ENCODE results near the gene ACIN1.

The ACIN1 gene

GRCh38 chr14:23047751-23048693, 46.9 kb downstream of the ACIN1 start:
- TF ChIP-seq CTCF (IDR thresholded peaks at IDR 0.05), result no peak
- no peak for TF ChIP-seq ZFX (IDR thresholded peaks at IDR 0.05; ENCODE audit: borderline replicate concordance)
- H3K27ac ChIP-seq, result no peak overlapping the region

- H3K27ac ChIP-seq, result no peak overlapping the region
- no peak for TF ChIP-seq CTCF (IDR thresholded peaks at IDR 0.05)
- no peak for TF ChIP-seq ZFX (IDR thresholded peaks at IDR 0.05; ENCODE audit: borderline replicate concordance)
Measured at GRCh38 chr14:23047034-23047634, 47.8 kb downstream of the ACIN1 start.

GRCh38 chr14:23045419-23046357, 49.2 kb downstream of the ACIN1 start:
- H3K27ac ChIP-seq, result no peak overlapping the region
- no peak for TF ChIP-seq CTCF (IDR thresholded peaks at IDR 0.05)
- TF ChIP-seq ZFX (IDR thresholded peaks at IDR 0.05; ENCODE audit: borderline replicate concordance), result no peak

GRCh38 chr14:23044840-23045239, 50.1 kb downstream of the ACIN1 start:
- no peak overlapping the region for H3K27ac ChIP-seq
- TF ChIP-seq CTCF (IDR thresholded peaks at IDR 0.05) (no peak), ZFX (IDR thresholded peaks at IDR 0.05; ENCODE audit: borderline replicate concordance) (no peak)

- H3K27ac ChIP-seq, result no peak overlapping the region
- TF ChIP-seq ZFX (IDR thresholded peaks at IDR 0.05; ENCODE audit: borderline replicate concordance), result no peak
- TF ChIP-seq CTCF (IDR thresholded peaks at IDR 0.05), result no peak
Measured at GRCh38 chr14:23043754-23044153, 51.2 kb downstream of the ACIN1 start.

GRCh38 chr14:23043145-23043544, 51.8 kb downstream of the ACIN1 start:
- TF ChIP-seq ZFX (IDR thresholded peaks at IDR 0.05; ENCODE audit: borderline replicate concordance) (no peak), CTCF (IDR thresholded peaks at IDR 0.05) (no peak)
- no peak overlapping the region for H3K27ac ChIP-seq

Measured in 22Rv1 (cell line).